Left lung (tissue), 10 donors: ENCODE measurements around the gene PSORS1C1. TPM values are rescaled to one million over a fixed set of nuclear protein-coding genes. Genes with fewer than 3 reads are reported as not detected.

ENCODE experiments used
- ATAC-seq: fragments of 200-7000 bp; cut with Tn5 transposase; one replicate; pipeline ENCODE4 v1.9.1; 2020; ENCODE audit warnings: moderate library complexity
- DNase-seq, 4 donors: peaks; one replicate each; pipeline ENCODE4 v3.0.0-alpha.2; 2013 to 2020
- H3K27ac ChIP-seq, 2 donors: fragments of 200-600 bp; sonication (generic) in 1 of 2; one replicate each; pipeline versions ENCODE4 v1.5.0 to v1.8.0; 2020 to 2021
- H3K27me3 ChIP-seq, 2 donors: fragments of 200-600 bp; sonication (generic) in 1 of 2; one replicate each; pipeline versions ENCODE4 v1.5.0 to v1.8.0; 2020 to 2021
- H3K36me3 ChIP-seq, 2 donors: fragments of 200-600 bp; sonication (generic) in 1 of 2; one replicate each; pipeline versions ENCODE4 v1.5.0 to v1.8.0; 2020 to 2021
- H3K4me1 ChIP-seq, 2 donors: fragments of 200-600 bp; one replicate each; pipeline ENCODE4 v1.8.0; 2021
- H3K4me3 ChIP-seq, 2 donors: fragments of 200-600 bp; sonication (generic) in 1 of 2; one replicate each; pipeline versions ENCODE4 v1.5.0 to v1.8.0; 2020 to 2021; ENCODE audit warnings: mild to moderate bottlenecking in 1 of 2
- H3K9me3 ChIP-seq, 2 donors: fragments of 200-600 bp; sonication (generic) in 1 of 2; one replicate each; pipeline versions ENCODE4 v1.5.0 to v1.8.0; 2020 to 2021
- intact Hi-C, 2 donors: fragments of 100-400 bp; cut with DNase I; formaldehyde crosslinking; loops; one replicate each; pipeline versions ENCODE4 v1.11.2 to v1.14.2; 2022
- polyA plus RNA-seq, 6 donors: library from polyadenylated mRNA; unstranded; fragments of 120-200 nt; gene quantifications; one replicate each; pipeline ENCODE4 v1.2.1, GENCODE V29; 2013; ENCODE audit not compliant: insufficient read length in 6 of 6
- total RNA-seq, 2 donors: library from RNA; stranded (reverse); fragmentation: NEBNext Ultra II Directional; extraction: Animal tissue kit (Norgen Biotek cat#: 25700); gene quantifications; one replicate each; pipeline ENCODE4 v1.2.1, GENCODE V29; 2021
- TF ChIP-seq, protein P1 (sequence below), 2 donors: fragments of 200-600 bp; sonication (generic) in 1 of 2; IDR thresholded peaks; one replicate each; pipeline versions ENCODE4 v1.5.0 to v1.8.0; 2021; ENCODE audit warnings: antibody characterized with exemption in 2 of 2
- donor health status: DM: no; HTN: yes; CAD: no.
- donor health status: DM: no; HTN: no; CAD: no.

PSORS1C1 gene
- total and polyA plus RNA-seq, 8 donors: 0.09 to 11.7 (median 0.58) TPM

DNA sequence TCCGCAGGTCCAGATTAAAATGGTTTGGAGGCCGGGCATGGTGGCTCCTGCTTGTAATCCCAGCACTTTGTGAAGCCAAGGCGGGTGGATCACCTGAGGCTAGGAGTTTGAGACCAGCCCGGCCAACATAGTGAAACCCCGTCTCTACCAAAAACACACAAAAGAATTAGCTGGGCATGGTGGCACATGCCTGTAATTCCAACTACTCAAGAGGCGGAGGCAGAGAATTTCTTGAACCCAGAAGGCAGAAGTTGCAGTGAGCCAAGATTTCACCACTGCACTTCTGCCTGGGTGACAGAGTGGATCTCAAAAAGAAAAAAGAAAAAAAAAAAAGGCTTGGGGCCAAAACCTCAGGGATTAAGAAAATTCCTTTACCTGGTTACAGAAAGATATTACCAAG lies 32.7 kb upstream of the PSORS1C1 start:
- H3K27ac ChIP-seq: no peak overlapping the region
- no peak for ATAC-seq
- intact Hi-C loops: no loop called here

DNA sequence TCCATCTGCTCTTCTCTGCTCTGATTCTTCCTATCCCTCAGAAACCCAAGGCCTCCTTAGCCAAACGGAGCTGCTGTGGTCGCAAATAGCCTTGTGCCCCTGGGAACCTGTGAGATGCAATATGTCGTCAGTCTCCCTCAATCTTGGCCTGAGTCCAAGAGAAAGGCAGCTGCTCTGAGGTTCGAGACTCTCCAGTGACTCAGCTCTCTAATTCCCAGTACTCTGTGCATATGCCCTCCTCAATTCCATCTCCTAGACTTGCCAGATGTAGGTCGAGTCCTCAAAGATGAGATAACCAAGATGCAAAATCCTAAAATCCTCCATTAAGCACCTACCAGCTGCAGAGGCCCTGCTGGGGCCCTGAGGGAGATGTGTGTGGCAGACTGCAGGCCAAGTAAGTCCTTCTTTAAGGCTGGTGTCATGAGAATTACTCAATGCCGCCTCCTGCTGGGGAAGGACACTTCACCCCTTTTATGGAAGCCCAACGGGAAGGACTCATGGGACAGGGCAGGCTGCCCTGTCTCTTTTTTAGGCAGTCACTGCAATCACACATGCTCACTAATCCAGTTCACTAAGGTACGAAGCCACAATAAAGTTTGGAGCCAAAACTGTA lies 30.8 kb upstream of the PSORS1C1 start:
- intact Hi-C loops: no loop called here
- ATAC-seq: peak; percentile 33
- H3K4me3 ChIP-seq: no peak overlapping the region
- H3K27me3 ChIP-seq: no peaks in the 10 kb centered on the region
- peaks cover 7 to 17% of the 10 kb centered on the region in 2 donors for H3K4me1 ChIP-seq
- TF ChIP-seq, protein P1, sequence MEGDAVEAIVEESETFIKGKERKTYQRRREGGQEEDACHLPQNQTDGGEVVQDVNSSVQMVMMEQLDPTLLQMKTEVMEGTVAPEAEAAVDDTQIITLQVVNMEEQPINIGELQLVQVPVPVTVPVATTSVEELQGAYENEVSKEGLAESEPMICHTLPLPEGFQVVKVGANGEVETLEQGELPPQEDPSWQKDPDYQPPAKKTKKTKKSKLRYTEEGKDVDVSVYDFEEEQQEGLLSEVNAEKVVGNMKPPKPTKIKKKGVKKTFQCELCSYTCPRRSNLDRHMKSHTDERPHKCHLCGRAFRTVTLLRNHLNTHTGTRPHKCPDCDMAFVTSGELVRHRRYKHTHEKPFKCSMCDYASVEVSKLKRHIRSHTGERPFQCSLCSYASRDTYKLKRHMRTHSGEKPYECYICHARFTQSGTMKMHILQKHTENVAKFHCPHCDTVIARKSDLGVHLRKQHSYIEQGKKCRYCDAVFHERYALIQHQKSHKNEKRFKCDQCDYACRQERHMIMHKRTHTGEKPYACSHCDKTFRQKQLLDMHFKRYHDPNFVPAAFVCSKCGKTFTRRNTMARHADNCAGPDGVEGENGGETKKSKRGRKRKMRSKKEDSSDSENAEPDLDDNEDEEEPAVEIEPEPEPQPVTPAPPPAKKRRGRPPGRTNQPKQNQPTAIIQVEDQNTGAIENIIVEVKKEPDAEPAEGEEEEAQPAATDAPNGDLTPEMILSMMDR (IDR thresholded peaks at IDR 0.05): peak in 1 of 2 donors; percentile 34
- no peaks in the 10 kb centered on the region for H3K9me3 ChIP-seq
- H3K36me3 ChIP-seq: no peaks in the 10 kb centered on the region
- H3K27ac ChIP-seq: no peak overlapping the region
- DNase-seq: no peak

More for the DNA sequence above, 32.7 kb upstream of the PSORS1C1 start:
- TF ChIP-seq, protein P1 (IDR thresholded peaks at IDR 0.05): no peak
- Histone ChIP-seq H3K27me3 (no peaks in the 10 kb centered on the region), H3K36me3 (no peaks in the 10 kb centered on the region), H3K4me1 (peaks cover 4 to 8% of the 10 kb centered on the region in 2 donors), H3K4me3 (no peak overlapping the region), H3K9me3 (no peaks in the 10 kb centered on the region)
- no peak for DNase-seq

DNA sequence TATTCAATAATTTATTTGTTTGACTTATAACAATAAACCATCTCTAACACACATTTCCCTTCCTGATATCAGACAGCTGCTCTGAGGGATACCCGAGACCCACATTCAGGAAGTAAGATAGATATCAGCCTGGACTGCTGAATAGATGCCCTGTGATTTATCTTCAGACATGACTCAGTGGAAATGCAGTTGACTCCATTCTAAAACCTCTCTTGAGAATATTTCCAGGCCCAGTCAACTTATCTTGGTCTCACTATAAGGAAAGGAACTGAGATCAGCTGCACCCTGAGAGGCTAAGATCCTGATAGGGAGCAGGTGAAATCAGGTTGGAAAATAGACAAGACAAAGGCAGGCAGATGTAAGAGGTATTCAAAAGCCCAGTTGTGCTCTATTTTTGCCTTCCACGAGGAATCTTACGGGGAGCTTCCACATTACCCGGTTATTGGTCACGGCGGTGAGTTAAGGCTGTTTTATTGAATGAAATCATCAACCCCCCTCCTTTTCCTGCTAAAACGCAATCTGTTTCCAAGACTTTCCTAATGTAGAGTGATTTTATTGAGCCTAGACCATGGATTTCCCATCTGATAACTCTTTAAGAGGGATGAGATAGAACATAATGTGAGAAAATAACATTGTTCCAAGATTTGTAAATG lies 27.7 kb upstream of the PSORS1C1 start:
- TF ChIP-seq, protein P1 (IDR thresholded peaks at IDR 0.05): no peak
- ATAC-seq: peak; percentile 17
- Histone ChIP-seq H3K27ac (no peak overlapping the region), H3K4me1 (peaks cover 3 to 13% of the 10 kb centered on the region in 2 donors), H3K4me3 (no peak overlapping the region), H3K27me3 (no peaks in the 10 kb centered on the region), H3K9me3 (no peaks in the 10 kb centered on the region), H3K36me3 (no peaks in the 10 kb centered on the region)
- no peak for DNase-seq
- intact Hi-C loops: no loop called here

DNA sequence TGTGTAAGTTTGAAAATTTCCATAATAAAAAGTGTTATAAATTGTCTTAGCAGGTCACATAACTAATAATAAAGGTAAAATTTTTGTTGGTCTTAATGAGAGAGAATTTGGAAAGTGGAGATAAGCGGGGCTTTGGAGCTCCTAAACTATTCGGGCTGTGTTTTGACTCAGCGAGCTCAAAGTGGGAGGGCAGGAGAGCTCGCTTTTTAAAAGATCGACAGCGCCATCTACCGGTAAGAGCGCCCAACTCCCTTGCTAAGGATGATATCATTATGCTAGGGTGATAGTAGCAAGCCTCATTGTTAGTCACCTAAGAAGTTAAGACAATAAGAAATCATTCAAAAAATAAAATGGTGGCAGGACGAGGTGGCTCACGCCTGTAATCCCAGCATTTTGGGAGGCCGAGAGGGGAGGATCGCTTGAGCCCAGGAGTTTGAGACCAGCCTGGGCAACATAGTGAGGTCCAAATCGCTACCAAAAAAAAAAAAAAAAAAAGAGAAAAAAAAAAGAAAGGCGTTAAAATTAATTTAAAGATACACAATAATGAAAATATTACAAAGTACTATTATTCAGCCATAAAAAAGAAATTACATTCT lies 27.0 kb upstream of the PSORS1C1 start:
- Histone ChIP-seq H3K36me3 (no peaks in the 10 kb centered on the region), H3K4me3 (no peak overlapping the region), H3K27ac (no peak overlapping the region), H3K9me3 (no peaks in the 10 kb centered on the region), H3K27me3 (no peaks in the 10 kb centered on the region), H3K4me1 (peaks cover 3 to 13% of the 10 kb centered on the region in 2 donors)
- intact Hi-C loops: no loop called here
- TF ChIP-seq, protein P1 (IDR thresholded peaks at IDR 0.05): peak; percentile 73 to 89
- DNase-seq (peak; percentile 78 to 89 (median 82)), ATAC-seq (peak; percentile 99)

DNA sequence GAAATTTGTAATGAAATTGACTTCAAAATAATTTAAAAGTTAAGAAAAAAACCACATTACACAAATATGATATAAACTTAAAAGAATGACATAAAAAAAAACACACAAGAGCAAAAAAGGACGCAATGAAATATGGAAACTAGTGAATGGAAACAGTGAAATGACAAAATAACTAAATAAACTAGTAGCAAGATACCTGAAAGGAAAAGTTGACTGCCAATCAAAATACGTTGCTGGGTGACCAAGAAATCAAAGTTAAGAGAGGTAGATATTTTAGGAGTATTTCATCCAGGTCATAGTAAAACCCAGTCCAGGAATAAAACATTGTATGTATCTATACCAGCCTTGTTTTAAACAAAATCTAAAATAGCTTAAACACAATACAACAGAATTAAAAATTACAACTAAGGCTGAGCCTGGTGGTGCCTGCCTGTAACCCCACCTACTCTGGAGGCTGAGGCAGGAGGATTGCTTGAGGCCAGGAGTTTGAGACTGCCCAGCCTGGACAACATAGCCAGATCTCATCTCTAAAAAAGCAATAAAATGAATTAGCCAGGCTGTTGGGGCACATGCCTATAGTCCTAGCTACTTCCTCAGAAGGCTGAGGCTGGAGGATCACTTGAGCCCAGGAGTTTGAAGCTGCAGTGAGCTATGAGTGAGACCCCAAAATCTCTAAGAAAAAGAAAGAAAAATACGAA lies 24.2 kb upstream of the PSORS1C1 start:
- no peak for ATAC-seq
- H3K36me3 ChIP-seq: no peaks in the 10 kb centered on the region

More for the DNA sequence above, 24.2 kb upstream of the PSORS1C1 start:
- H3K27ac ChIP-seq: no peak overlapping the region
- TF ChIP-seq, protein P1 (IDR thresholded peaks at IDR 0.05): no peak
- H3K4me1 ChIP-seq: peaks cover 3 to 27% of the 10 kb centered on the region in 2 donors
- H3K4me3 ChIP-seq: no peak overlapping the region
- intact Hi-C loops: no loop called here
- H3K9me3 ChIP-seq: no peaks in the 10 kb centered on the region
- DNase-seq: no peak
- no peaks in the 10 kb centered on the region for H3K27me3 ChIP-seq
